HuH-7 (cell line): ENCODE results near the gene GSDME.

Experiments
- DNase-seq: peaks from one replicate; pipeline ENCODE4 v3.0.0; 2011; ENCODE audit warnings: low spot score

GSDME gene

GRCh38 chr7:24652251-24652939 lies 104.9 kb downstream of the GSDME start:
- no peak for DNase-seq
